Thyroid gland (tissue), 4 donors: ENCODE measurements around the gene LOXL1.

Experiments used
- POLR2A ChIP-seq, 2 donors: fragments of 450-650 bp; IDR thresholded peaks; one replicate each; pipeline ENCODE4 v1.6.1; 2017; ENCODE audit warnings: antibody characterized with exemption in 2 of 2, mild to moderate bottlenecking in 2 of 2, moderate library complexity in 1 of 2
- TF ChIP-seq, protein P1 (sequence below), 6 experiments: fragments of 200-600 bp in 3 of 6; fragments of 450-650 bp in 3 of 6; sonication (generic) in 3 of 6; IDR thresholded peaks; one replicate each; pipeline ENCODE4 v1.5.1; 2016 to 2019; ENCODE audit warnings: antibody characterized with exemption in 6 of 6, mild to moderate bottlenecking in 2 of 6, inconsistent platforms in 1 of 6, moderate library complexity in 1 of 6

- TF ChIP-seq, protein P1, sequence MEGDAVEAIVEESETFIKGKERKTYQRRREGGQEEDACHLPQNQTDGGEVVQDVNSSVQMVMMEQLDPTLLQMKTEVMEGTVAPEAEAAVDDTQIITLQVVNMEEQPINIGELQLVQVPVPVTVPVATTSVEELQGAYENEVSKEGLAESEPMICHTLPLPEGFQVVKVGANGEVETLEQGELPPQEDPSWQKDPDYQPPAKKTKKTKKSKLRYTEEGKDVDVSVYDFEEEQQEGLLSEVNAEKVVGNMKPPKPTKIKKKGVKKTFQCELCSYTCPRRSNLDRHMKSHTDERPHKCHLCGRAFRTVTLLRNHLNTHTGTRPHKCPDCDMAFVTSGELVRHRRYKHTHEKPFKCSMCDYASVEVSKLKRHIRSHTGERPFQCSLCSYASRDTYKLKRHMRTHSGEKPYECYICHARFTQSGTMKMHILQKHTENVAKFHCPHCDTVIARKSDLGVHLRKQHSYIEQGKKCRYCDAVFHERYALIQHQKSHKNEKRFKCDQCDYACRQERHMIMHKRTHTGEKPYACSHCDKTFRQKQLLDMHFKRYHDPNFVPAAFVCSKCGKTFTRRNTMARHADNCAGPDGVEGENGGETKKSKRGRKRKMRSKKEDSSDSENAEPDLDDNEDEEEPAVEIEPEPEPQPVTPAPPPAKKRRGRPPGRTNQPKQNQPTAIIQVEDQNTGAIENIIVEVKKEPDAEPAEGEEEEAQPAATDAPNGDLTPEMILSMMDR (IDR thresholded peaks at IDR 0.05): no peak
- TF ChIP-seq POLR2A (IDR thresholded peaks at IDR 0.05): no peak
These were observed 10.5 kb downstream of the LOXL1 start for GRCh38 chr15:73936588-73937290.
